LNCaP clone FGC (cell line): Measurements from ENCODE around the gene GYPC.
"Not testable (repeated sequence)": the region's sequence is repeated elsewhere in the genome, so short reads cannot be mapped to it uniquely, and the experiment has no call there.

Experiments
- DNase-seq: peaks from one replicate; pipeline ENCODE4 v3.0.0-alpha.2; 2011; ENCODE audit warnings: low read depth
- H3K4me3 ChIP-seq: 2 replicates; pipeline ENCODE4 v1.5.1; 2011; ENCODE audit warnings: mild to moderate bottlenecking, low read depth, low read length, control low read depth
- TF ChIP-seq, protein P1 (sequence below): IDR thresholded peaks from 2 replicates; pipeline ENCODE4 v1.5.1; 2012; ENCODE audit warnings: mild to moderate bottlenecking; ENCODE audit not compliant: control insufficient read depth, insufficient read depth; ENCODE audit errors: extremely low read depth

Gene GYPC

DNA sequence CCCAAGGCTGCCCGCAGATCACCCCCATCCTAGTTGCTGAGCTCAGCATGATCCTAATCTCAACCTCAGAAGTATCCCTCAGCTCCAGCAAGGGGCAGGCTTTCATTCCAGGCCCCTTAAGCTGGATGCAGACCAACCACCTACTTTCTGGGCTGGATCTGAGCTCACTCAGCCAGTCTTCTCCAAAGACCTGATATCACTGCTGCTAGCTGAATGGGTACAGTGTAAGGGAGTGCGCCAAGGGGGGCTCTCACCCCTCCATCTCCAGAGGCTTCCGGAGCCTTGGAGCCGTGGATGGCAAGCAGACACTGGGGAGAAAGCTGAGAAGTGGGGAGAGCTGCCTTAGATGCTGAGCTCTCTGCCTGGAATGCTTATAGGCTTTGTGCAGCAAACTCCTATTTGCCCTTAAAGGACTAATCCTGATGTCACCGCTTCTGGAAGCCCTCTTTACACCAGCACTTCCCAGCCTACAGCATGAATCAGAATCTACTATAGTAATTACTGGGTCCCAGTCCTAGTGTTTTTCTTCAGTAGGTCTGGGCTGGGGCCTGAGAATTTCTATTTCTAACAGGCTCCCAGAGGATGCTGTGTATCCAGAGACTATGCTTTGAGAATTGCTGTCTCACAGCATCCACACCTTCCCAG lies 31.0 kb downstream of the GYPC start:
- no peak for DNase-seq
- no peak overlapping the region for H3K4me3 ChIP-seq
- TF ChIP-seq, protein P1, sequence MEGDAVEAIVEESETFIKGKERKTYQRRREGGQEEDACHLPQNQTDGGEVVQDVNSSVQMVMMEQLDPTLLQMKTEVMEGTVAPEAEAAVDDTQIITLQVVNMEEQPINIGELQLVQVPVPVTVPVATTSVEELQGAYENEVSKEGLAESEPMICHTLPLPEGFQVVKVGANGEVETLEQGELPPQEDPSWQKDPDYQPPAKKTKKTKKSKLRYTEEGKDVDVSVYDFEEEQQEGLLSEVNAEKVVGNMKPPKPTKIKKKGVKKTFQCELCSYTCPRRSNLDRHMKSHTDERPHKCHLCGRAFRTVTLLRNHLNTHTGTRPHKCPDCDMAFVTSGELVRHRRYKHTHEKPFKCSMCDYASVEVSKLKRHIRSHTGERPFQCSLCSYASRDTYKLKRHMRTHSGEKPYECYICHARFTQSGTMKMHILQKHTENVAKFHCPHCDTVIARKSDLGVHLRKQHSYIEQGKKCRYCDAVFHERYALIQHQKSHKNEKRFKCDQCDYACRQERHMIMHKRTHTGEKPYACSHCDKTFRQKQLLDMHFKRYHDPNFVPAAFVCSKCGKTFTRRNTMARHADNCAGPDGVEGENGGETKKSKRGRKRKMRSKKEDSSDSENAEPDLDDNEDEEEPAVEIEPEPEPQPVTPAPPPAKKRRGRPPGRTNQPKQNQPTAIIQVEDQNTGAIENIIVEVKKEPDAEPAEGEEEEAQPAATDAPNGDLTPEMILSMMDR: no peak

DNA sequence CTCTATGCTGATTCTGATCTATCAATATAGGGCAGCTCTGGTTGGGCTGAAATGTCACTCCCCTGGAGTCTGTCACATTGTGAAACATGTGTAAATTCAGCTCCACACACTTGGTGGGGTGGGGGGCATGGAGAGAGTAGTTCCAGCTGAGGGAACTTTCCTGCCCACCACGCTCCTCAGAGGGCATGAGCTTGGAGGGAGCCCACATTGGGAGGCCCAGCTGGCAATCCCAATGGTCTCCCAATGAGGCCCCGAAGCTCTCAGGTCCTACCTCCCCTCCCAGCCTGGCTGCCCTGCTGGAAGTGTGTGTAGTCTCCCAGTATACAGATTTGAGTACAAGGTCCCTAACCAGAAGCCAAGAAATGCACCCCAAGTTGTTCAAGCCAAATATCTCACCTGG lies 31.5 kb downstream of the GYPC start:
- no peak for DNase-seq
- TF ChIP-seq, protein P1: no peak
- H3K4me3 ChIP-seq: no peak overlapping the region

DNA sequence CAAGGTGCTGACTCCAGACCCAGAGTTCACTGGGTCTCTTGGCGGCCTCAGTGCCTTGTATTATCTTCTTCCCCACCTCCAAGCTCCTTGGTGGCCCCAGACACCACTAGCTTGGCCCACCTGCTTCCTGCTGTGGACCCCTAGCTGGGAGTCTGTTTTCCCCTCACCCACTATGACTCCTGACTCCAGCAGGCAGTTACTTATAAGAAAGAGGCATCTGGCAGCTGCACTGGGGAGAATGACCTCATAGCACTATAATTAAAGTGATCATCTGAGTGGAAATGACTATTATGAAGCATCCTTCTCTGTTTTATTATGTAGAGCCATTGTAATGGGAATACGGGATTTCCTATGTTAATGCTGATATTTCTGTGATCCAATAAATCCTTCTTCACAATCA lies 32.6 kb downstream of the GYPC start:
- not testable (repeated sequence) for DNase-seq, H3K4me3 ChIP-seq

DNA sequence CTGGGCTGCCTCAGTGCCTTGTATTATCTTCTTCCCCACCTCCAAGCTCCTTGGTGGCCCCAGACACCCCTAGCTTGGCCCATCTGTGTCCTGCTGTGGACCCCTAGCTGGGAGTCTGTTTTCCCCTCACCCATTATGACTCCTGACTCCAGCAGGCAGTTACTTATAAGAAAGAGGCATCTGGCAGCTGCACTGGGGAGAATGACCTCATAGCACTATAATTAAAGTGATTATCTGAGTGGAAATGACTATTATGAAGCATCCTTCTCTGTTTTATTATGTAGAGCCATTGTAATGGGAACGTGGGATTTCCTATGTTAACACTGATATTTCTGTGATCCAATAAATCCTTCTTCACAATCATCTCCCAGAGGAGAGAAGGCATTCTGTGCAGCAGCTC lies 36.3 kb downstream of the GYPC start:
- DNase-seq, H3K4me3 ChIP-seq: not testable (repeated sequence)

DNA sequence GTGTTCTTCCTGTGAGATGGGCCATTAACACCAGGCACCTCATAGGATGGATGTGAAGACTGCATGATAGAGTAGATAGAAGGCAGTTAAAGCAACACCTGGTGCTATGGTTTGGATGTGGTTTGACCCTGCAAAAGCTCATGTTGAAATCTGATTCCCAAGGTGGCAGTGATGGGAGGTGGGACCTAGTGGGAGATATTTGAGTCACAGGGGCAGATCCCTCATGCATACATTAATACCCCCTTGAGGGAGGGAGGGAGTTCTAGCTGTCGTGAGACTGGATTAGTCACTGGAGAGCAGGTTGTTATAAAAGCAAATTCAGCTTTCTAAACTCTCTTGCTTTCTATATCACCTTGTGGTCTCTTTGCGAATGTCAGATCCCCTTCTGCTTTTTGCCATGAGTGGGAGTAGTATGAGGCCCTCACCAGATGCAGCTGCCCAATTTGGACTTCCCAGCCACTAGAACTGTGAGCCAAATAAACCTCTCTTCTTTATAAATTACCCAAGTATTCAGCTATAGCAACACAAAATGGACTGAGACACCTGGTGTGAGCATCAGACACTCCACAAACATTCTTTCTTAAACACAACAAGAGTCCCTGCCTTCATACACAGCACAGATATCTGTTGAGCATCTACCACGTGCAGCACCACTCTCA lies 37.1 kb downstream of the GYPC start:
- H3K4me3 ChIP-seq, DNase-seq: not testable (repeated sequence)

DNA sequence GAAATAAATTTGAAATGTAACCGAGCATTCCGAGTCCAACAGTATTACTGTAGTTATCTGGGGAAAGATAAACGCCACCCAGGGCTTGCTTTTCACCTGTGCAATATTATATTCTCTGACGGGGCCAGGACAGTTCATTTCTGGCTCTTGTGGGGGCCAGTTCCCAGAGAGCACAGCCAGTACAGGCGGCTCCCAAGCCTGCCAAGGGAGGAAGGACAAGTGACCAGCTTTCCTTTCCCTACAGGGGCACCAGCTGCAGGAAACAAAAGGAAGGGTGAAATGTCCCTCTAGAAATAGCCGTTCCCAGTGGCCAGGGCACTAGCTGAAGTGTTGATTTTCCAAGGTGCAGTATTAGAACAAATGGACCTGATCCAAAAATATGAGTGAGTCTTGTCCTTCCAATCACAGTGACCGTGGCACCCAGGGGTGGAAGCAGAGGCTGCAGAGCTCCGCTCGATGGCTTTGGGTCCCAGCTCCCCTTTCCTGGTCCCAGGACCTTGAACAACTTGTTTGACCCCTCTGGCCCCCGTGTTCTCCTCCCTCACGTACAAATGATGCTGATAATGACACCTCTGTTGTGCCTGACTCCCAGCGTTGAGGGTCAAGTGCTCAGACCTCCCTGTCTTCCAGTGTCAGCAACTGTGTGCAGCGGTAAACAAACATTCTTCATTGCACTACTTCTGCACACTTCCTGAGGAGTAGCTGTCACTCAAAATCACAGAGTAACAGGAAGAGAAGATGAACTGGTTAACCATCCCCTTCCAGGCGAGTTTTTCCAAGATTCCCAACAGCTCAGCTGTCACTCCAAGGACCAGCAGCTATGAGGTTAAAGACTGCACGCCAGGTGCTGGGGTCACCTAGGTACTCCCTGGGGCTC lies 40.9 kb downstream of the GYPC start:
- no peak overlapping the region for H3K4me3 ChIP-seq
- TF ChIP-seq, protein P1: no peak
- DNase-seq: no peak

DNA sequence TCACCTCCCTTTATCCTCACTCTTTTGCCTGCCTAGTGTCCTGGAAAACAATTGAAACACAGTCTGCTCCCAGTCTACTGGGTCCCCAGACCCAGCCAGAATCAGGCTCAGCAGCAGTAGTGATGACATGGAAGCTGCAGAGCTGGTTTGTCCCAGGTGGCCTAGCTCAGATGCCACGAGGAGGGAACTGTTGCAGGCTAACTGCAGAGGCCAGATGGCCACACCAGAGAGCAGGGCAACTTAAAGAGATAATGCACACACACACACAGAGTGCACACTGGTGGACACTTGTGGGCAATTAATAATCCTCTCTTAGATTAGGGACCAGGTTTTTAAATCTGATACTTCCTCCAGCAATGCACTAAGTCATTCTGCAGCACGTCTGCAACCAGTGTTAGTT lies 42.4 kb downstream of the GYPC start:
- DNase-seq: no peak
- TF ChIP-seq, protein P1: no peak
- H3K4me3 ChIP-seq: no peak overlapping the region

DNA sequence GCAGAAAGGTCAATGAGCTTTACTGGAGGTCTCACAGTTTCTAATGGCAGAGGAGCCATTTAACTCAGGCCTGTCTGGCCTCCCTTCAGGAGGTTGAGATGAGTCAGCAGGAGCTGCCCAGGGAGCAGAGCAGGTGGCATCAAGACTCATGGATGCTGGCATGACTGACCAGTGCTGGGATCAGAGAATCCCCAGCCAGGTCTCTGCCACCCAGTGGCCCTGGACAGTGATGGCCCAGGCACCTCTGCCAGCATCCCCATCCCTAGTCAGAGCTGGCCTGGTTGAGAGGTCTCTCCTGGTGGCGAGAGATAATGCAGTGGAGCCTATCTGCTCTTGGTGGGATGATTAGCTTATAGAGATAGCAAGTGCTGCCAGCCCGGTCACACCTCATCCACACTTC lies 43.1 kb downstream of the GYPC start:
- no peak for DNase-seq
- TF ChIP-seq, protein P1: no peak

More for the DNA sequence above, 43.1 kb downstream of the GYPC start:
- no peak overlapping the region for H3K4me3 ChIP-seq
